Right renal pelvis (tissue), 4 donors: ENCODE results near the gene JAML. TPM values are rescaled to one million over a fixed set of nuclear protein-coding genes. Genes with fewer than 3 reads are reported as not detected.
A peak's percentile ranks its signal among the peaks of the same experiment; 100 is the strongest.

Experiments
- DNase-seq, 4 donors: peaks; one replicate each; pipeline ENCODE4 v3.0.0-alpha.2; 2013; ENCODE audit warnings: low read depth in 4 of 4, low spot score in 3 of 4, missing footprints in 1 of 4
- polyA plus RNA-seq, 4 donors: library from polyadenylated mRNA; unstranded; fragments of 120-200 nt; gene quantifications; one replicate each; pipeline ENCODE4 v1.2.1, GENCODE V29; 2013; ENCODE audit not compliant: insufficient read length in 4 of 4

JAML gene
- polyA plus RNA-seq, 4 donors = 1.7 to 2.9 (median 2.7) TPM

DNA sequence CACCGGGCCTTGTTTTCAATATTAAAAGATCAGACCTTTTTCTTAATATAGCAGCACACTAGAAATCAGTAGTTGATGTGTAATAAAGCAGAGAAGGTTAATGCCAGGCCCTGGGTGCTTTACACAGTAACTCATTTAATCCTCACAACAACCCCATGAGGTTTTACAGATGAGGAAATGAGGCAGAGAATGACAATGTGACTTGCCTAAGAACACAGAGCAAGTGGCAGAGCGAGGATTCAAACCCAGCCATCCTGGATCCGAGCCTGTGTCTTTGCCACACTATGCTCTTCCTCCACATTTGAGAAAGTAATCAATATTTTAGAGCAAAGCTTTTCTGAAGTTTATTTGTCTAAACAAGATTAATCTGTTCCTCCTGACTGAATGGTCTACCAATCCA lies 7.2 kb downstream of the JAML start:
- no peak for DNase-seq

DNA sequence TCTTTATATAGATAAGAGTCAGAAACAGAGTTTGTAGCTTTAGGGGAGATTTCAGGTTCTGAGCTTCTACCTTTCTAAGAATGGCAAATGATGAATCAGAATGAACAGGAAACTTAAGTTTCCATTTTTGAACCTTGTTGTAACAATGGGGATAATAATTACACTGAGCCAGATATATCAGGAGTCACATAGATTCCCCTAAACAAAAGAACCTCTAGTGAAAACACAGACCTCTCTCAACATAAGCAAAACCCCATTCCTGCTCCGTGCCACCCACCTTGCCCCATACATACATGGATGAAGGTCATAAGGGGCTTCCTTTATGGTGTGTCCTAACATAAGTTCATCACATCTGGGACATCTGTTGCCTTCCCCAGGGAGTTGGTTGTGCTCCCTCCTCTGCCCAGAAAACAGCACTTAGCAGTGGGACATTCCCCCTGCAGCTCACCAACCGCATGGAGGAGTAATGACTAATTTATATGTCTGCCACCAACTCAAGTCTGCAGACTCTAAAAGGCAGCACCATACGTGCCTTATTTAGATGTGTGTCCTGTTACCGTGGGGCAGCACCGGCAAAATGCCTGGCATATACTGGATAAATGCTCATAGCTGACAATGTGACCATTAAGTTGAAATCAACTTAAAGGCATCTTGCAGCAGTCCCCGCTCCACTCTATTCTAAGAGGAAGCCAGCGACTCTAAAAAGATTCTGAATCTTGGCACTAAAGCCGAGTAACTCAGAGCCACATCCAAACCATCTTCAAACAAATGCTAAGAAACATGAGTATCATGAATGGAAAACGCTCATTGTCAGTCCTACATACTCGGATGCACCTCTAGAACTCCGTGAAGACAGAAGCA lies 8.0 kb downstream of the JAML start:
- no peak for DNase-seq

DNA sequence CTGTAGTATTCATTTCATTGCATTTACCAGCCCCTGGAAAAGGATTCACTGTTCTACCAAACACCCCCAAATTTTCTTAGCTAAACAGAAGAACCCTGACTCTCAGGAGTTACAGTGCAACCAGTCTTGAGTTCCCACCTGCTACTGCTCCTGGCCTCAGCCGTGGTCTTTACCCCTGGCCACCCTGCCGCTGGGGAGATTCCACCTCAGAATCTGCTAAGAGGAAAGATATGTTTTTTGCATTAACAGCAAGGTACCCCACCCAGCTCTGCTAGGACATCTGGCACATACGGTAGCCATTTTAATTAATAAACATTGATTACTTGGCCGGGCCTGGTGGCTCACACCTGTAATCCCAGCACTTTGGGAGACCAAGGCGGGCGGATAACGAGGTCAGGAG lies 9.0 kb downstream of the JAML start:
- DNase-seq = no peak

- DNase-seq = no peak
Observed at GRCh38 chr11:118215262-118215661, 9.5 kb downstream of the JAML start.

DNA sequence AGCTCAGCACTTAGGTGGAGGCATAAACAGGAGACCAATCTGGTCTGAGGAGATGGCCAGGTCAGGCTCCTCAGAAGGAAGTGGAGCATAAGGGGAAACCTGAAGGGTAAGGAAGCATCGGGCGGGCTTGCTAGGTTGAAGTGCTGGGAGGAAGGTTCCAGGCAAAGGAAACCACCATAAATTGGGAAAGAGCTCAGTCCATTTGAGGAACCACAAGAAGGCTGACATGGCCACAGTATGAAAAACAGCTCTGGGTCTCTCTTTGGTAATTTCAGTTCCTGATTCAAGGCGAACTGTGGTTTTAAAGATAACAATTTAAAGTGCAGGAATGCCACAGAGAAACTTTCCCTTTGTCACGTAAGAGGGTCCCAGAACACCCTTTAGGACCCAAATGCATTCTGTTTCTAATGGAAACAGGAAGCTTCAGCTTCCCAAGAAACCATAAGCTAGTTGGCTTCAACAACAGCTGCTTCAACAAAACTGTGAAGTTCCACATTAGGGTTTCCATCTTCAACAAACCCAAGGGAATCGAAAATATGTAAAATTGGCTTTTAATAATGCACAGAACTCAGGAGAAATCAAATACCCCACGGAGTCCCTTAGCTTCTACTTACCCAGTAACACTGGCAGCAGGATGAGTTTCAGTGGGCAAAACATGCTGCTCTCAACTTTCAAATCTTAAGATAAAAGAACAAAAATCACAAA lies 10.4 kb downstream of the JAML start:
- DNase-seq = no peak

DNA sequence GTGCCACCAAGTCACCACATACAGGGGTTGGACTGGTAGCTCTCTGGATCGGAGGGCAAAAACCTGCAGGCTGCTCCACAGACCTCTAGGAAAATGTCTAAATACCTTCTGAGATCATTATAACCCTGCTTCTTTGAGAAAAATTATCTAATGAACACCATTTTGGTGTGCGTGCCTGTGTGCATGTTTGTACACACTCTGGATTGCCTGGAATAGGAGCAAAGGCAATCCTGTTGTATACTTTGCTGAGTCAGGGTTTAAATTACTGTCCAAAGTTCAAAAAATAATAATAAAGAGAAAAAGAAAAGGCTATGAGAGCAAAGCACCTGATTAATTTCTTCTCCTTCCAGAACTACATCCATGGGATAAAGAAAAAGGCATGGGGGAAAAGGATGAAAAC lies 11.0 kb downstream of the JAML start:
- DNase-seq = no peak

GRCh38 chr11:118213201-118213600 lies 11.6 kb downstream of the JAML start:
- no peak for DNase-seq

GRCh38 chr11:118212781-118213191 lies 12.0 kb downstream of the JAML start:
- no peak for DNase-seq

DNA sequence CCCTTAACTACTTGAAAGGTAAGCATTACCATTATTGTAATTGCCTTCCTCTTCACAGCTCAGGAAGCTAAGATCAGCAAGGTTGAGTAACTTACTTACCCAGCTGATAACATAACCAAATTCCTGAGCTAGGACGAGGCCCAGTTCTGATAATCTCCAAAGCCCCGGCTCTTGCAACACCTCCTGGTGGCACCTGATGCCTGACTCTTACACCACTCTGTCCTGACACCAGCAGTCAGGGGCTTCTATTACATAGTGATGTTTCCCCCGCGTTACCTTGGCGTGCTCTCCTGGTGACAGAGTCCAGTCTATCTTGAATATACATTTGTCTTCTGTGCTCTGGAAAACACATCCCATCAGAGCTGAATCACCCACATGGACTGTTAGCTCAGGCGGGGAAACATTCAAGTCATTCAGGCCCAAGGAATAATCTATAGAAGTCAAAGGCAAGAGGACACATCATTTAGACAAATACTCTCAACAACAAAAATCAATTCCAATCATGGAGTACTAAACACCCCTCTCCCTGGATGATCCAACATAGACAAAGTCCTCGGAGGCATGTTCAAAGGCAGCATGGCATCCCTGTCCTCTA lies 12.6 kb downstream of the JAML start:
- no peak for DNase-seq

DNA sequence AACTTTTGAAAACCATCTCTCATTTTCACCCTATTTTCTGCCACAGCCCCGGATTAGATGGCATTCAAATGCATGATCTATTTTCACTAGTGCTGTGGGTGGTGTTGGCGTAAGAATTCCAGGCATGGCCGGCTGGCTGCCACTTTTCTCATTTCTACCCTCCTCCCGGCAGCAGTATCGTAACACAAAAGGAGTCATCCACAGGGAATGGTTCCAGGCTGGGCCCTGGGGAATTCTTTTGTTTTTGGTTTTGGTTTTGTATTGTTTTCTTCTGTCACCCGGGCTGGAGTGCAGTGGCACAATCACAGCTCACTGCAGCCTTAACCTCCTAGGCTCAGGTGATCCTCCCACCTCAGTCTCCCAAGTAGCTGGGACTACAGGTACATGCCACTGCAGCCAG lies 13.8 kb downstream of the JAML start:
- DNase-seq = no peak

GRCh38 chr11:118210323-118210722 lies 14.5 kb downstream of the JAML start:
- DNase-seq = no peak

DNA sequence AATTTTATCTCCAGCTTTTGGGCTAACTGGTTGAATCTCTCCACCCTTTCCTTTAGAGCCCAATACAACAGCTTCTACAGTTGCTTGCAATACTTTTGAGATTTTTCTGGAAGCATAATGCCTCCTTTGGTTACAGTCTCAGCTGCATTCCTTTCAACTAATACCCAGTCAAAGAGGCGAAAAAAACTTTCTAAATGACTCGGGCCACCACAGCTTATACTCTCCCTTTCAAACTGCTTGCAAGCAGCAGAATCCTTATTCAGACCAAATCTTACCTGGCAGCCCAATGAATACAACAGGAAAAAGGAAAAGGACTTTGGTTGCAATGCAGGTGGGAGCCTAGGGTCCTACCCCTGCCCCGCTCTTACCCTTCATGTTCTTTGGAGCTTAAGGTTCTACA lies 15.8 kb downstream of the JAML start:
- DNase-seq = no peak

DNA sequence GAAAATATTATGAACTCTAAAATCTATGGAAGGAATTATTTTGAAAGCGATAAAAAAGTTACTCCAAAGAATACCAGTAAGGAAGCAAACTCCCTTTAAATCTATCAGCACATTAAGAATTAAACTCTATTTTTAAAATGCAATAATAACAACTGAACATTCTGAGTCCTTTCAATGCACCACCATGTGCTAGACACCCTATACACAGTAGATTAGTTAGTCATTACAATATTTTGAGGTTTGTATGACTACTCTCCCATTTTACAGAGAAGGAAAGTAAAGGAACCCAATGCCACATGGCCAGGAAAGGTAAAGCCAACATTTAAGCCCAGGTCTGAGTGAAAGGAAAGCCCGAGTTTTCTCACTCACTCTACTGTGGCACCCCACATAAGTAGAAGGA lies 17.7 kb downstream of the JAML start:
- no peak for DNase-seq

DNA sequence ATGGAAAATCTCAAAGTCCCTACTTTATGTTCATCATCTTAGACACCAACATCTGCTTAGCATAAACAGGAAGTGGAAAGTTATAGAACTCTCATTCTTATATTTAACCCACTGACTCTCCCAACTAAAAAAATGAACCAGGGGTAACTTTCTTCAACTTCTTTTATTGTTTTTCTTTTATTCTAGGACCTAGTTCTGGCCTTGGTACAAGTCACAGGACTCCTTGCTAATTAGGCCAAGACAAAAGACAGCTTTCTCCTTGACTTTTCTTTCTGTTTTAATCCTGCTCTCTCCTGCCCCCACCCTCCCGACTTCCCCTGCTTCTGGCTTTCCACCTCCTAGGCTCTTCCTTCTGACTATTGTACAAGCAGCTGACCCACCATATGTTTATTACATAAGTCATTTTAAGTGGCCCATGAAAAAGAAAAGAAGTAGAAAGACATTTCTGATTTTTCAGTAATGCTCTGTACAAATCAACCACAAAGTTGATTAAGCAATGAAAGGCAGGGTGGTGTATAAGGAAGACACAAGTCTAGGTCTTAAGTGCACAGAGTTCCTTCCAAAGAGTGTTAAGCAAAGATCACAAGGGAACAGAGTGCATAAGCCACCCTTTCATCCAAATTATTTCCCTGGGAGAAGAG lies 18.3 kb downstream of the JAML start:
- DNase-seq = peak in 2 of 4 donors; percentile 6 to 22

GRCh38 chr11:118205606-118206378 lies 19.0 kb downstream of the JAML start:
- no peak for DNase-seq

GRCh38 chr11:118202599-118203422 lies 22.0 kb downstream of the JAML start:
- peak in 1 of 4 donors; percentile 12 for DNase-seq

GRCh38 chr11:118201966-118202365 lies 22.8 kb downstream of the JAML start:
- DNase-seq = no peak

DNA sequence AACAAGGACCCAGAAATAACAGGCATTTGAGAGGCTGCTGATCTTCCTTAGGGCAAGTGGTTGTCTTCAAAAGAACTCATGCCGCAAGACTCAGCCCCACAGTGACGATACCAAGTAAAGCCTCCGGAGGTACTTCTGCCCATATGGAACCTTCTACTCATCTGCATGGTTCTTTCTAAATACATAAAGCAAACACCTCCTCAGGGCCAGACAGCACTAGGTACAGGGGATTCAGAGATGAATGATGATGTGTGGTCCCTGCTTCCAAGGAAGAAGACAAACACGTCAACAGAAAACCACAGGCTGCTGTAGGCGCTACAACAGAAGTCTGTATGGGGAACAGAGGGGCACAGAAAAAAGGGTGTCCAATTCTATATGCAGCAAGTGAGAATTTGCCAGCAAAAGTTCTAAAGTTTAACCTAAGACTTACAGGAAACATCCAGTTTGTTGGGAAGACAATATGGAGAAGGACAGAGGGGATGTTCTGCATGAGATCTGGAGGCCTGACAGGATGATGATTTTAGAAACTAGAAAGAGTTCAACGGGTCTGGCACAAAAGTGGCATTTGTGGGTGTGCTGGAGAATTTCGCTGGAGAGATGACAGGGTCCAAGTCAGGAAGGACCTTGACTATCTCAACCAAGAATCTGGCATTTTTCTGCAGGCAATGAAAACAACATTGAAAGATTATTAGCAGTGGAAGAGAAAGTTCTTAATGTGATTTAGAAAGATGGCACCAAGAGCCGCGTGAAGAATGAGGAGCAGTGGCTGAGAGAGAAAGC lies 23.7 kb downstream of the JAML start:
- DNase-seq = no peak

DNA sequence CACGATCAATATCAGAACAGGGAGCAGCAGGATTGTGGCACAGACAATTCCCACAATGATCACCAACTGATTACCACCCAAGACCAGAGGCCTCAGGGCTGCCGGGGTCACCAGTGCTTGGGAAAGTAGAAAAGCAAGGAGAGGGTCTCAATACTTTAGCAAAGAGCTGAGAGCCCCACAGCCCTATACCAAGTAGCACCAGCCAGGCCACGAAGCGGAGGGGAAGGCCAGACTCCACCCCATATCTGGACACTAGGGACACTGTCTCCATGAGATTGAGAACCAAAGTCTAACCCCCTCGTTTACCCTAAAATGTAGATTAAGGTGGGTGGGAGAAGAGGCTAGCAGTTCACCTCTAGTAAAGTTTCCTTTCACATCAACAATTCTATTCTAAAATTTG lies 24.3 kb downstream of the JAML start:
- no peak for DNase-seq
